ENCODE measurements around the gene CREBL2.
"Not testable (repeated sequence)": the region's sequence is repeated elsewhere in the genome, so short reads cannot be mapped to it uniquely, and the experiment has no call there.

CREBL2 gene

DNA sequence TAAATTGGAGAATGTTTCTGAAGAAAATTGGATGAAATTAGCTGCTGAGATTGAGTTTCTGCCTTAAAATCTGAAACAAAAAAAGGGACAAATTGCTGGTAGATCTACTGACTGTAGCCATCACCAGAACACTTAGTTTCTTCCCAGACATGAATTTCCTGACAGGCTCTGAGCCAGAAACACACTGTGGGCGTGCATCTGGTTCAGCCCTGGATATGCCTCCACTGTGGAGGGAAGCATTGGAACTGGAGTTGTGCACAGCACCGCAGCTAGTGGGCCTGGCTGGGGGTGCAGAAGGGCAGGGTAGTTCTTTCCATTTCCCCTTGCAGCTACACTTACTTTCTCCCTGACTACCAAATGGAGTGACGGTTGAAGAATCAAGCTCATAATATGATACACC, 31.2 kb downstream of the CREBL2 start:
- H3K9me3 Mint-ChIP-seq, result peaks cover 9% of the 10 kb centered on the region
- H3K4me1 Mint-ChIP-seq, result peaks cover 12% of the 10 kb centered on the region
- no peak for ATAC-seq
- no peaks in the 10 kb centered on the region for H3K27me3 Mint-ChIP-seq
- H3K4me3 Mint-ChIP-seq, result no peak overlapping the region
- H3K27ac Mint-ChIP-seq, result peak overlapping the region; percentile 10
- peaks cover 49% of the 10 kb centered on the region for H3K36me3 Mint-ChIP-seq

DNA sequence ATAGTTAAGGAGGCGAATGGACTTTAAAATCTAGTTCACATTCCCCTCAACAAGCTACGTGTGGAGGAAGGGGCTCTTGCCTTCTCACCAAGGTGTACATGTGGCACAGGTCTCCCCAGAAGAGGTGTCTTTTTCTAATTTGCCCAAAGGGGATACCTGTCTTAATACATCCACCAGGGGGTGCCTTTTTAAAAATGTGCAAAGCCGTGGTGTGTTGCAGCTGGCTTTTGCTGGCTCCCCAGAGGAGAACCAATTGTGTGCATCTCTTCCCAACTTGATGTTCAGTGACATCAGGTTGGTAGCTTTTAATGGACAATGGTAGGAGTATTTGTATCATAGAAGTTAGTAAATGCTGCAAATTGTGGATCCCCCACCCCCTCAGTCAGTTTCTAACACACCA, 33.8 kb downstream of the CREBL2 start:
- peak; percentile 87 for ATAC-seq

DNA sequence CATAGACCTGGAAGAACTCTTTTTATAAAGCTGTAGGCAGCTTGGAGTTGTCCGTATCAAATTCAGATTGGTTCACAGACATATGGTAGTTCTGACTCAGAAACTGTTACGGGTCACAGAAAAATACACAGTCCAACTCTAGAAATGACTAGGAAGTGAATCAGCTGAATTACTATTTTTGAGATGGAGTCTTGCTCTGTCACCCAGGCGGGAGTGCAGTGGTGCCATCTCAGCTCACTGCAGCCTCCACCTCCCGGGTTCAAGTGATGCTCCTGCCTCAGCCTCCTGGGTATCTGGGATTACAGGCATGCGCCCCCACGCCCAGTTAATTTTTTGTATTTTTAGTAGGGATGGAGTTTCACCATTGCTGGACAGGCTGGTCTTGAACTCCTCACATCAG, 34.3 kb downstream of the CREBL2 start:
- not testable (repeated sequence) for H3K27me3 Mint-ChIP-seq, H3K4me3 Mint-ChIP-seq
- ATAC-seq, result peak; percentile 87
- H3K27ac Mint-ChIP-seq, result peak overlapping the region; percentile 57
- H3K36me3 Mint-ChIP-seq, result peaks cover 37% of the 10 kb centered on the region
- H3K9me3 Mint-ChIP-seq, result peaks cover 15% of the 10 kb centered on the region
- H3K4me1 Mint-ChIP-seq, result peaks cover 12% of the 10 kb centered on the region

More for the DNA sequence above, 33.8 kb downstream of the CREBL2 start:
- H3K9me3 Mint-ChIP-seq, result peaks cover 15% of the 10 kb centered on the region
- peaks cover 12% of the 10 kb centered on the region for H3K4me1 Mint-ChIP-seq
- peak overlapping the region; percentile 17 for H3K4me3 Mint-ChIP-seq
- peaks cover 42% of the 10 kb centered on the region for H3K36me3 Mint-ChIP-seq
- H3K27me3 Mint-ChIP-seq, result no peaks in the 10 kb centered on the region
- H3K27ac Mint-ChIP-seq, result peak overlapping the region; percentile 57

DNA sequence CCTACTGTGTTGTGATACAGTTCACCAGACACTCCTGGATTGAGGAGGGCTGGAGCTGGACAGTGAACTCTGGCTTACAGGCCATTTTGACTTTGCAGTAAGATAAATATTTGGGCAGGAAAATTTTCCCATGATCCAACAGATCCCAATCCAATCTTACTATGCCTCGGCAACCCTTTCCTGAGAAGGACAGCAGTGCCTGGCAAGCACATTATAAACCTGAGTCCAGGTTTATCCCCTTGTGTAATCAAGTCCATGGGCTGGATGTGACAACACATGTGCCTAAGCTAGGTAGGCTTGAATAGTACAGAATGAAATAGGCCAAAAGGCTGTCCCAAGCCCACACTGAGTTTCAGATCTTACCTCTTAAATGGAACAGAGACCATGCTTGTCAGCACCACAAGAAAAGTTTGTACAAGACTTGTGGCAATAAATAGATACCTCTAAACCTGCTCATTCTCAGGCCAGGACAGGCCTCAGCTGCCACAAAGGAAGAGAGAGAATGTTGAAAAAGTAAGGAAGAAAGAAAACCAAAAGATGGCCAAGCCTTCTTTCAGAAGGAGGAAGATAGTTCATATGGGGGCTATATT, 34.9 kb downstream of the CREBL2 start:
- Mint-ChIP-seq H3K27me3 (no peaks in the 10 kb centered on the region), H3K27ac (no peak overlapping the region), H3K9me3 (peaks cover 15% of the 10 kb centered on the region), H3K36me3 (peaks cover 35% of the 10 kb centered on the region), H3K4me3 (no peak overlapping the region), H3K4me1 (peaks cover 12% of the 10 kb centered on the region)
- ATAC-seq, result no peak

DNA sequence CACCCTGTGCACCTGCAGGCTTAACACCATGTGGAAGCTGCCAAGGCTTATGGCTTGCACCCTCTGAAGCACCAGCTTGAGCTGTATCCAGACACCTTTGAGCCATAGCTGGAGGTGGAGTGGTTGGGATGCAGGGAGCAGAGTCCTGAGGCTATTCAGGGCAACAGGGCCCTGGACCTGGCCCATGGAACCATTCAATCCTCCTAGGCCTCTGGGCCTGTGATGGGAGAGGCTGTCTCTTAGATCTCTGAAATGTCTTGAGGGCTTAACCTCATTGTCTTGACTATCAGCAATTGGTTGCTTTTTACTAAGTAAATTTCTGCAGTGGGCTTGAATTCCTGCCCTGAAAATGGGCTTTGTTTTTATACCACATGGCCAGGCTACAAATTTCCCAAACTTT, 36.6 kb downstream of the CREBL2 start:
- Mint-ChIP-seq H3K4me3 (no peak overlapping the region), H3K27me3 (no peaks in the 10 kb centered on the region), H3K27ac (no peak overlapping the region), H3K9me3 (peaks cover 15% of the 10 kb centered on the region), H3K4me1 (peaks cover 12% of the 10 kb centered on the region), H3K36me3 (peaks cover 32% of the 10 kb centered on the region)
- ATAC-seq, result no peak

DNA sequence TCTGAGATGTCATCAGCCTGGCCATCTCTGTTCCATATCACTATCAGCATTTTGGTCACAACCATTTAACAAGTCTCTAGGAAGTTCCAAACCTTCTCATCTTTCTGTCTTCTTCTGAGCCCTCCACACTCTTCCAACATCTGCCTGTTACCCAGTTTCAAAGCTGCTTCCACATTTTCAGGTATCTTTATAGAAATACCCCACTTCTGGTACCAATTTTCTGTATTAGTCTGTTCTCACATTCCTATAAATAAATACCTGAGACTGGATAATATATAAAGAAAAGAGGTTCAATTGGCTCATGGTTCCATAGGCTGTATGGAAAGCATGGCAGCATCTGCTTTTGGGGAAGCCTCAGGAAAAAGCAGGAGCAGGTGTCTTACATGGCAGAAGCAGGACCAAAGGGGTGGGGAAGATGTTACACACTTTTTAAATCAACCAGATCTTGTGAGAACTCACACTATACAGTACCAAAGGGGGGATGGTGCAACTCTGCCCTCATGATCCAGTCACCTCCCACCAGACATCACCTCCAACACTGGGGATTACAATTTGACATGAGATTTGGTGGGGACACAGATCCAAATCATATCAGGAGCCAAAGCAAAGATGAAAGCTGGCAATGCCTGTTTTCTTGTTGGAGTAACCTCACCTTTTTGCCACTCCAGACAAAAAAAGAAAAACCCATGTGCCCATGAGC, 37.4 kb downstream of the CREBL2 start:
- Mint-ChIP-seq H3K9me3 (peaks cover 15% of the 10 kb centered on the region), H3K36me3 (peaks cover 32% of the 10 kb centered on the region), H3K27ac (no peak overlapping the region), H3K4me3 (no peak overlapping the region), H3K27me3 (no peaks in the 10 kb centered on the region), H3K4me1 (peaks cover 12% of the 10 kb centered on the region)
- no peak for ATAC-seq

DNA sequence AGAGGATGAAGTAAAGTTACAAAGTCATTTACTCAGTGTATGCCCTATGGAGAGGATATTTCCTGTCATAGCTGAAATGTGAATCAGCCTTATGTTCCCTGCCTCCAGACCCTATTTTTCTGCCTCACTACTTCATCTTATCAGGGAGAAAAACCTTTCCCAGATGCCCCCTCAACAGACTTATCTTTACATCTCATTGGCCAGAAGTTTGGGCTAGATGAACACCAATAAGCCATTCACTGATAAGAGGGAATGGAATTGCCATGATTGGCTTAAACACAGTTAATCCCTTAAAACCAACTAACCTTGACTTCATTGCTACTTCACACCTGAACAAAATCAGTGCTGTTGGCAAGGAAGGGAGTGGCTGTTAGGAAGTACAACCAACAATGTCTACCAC, 40.1 kb downstream of the CREBL2 start:
- no peak for ATAC-seq
- Mint-ChIP-seq H3K4me3 (no peak overlapping the region), H3K27me3 (no peaks in the 10 kb centered on the region), H3K36me3 (peaks cover 30% of the 10 kb centered on the region), H3K9me3 (peaks cover 15% of the 10 kb centered on the region), H3K4me1 (peaks cover 8% of the 10 kb centered on the region), H3K27ac (no peak overlapping the region)

DNA sequence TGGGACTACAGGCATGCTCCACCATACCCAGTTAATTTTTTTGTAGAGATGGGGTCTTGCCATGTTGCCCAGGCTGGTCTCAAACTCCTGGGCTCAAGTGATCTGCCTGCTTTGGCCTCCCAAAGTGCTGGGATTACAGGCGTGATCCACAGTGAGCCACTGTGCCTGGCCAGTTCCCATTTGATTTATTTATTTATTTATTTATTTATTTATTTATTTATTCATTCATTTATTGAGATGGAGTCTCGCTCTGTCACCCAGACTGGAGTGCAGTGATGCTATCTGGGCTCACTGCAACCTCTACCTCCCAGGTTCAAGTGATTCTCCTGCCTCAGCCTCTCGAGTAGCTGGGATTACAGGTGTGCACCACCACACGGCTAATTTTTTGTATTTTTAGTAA, 41.0 kb downstream of the CREBL2 start:
- H3K27ac Mint-ChIP-seq, ATAC-seq, H3K4me1 Mint-ChIP-seq, H3K4me3 Mint-ChIP-seq, H3K27me3 Mint-ChIP-seq: not testable (repeated sequence)
- Mint-ChIP-seq H3K9me3 (peaks cover 11% of the 10 kb centered on the region), H3K36me3 (peaks cover 20% of the 10 kb centered on the region)

DNA sequence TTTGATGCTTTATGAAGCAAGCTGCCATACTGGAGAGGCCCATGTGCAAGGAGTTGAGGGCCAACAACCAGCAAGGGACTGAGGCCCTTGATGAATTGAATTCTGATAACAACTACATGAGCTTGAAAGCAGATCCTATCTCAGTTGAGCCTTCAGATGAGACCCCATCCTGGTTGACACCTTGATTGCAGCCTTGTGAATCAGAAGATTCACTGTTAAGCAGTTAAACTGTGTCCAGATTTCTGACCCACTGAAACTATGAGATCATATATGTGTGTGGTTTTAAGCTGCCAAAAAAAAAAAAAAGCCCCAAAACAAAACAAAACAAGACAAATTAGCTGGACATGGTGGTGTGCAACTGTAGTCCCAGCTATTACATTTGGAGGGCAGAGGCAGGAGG, 42.2 kb downstream of the CREBL2 start:
- Mint-ChIP-seq H3K27ac (no peak overlapping the region), H3K4me3 (no peak overlapping the region), H3K9me3 (peaks cover 7% of the 10 kb centered on the region), H3K4me1 (peaks cover 7% of the 10 kb centered on the region), H3K36me3 (peaks cover 8% of the 10 kb centered on the region), H3K27me3 (no peaks in the 10 kb centered on the region)
- ATAC-seq, result no peak

DNA sequence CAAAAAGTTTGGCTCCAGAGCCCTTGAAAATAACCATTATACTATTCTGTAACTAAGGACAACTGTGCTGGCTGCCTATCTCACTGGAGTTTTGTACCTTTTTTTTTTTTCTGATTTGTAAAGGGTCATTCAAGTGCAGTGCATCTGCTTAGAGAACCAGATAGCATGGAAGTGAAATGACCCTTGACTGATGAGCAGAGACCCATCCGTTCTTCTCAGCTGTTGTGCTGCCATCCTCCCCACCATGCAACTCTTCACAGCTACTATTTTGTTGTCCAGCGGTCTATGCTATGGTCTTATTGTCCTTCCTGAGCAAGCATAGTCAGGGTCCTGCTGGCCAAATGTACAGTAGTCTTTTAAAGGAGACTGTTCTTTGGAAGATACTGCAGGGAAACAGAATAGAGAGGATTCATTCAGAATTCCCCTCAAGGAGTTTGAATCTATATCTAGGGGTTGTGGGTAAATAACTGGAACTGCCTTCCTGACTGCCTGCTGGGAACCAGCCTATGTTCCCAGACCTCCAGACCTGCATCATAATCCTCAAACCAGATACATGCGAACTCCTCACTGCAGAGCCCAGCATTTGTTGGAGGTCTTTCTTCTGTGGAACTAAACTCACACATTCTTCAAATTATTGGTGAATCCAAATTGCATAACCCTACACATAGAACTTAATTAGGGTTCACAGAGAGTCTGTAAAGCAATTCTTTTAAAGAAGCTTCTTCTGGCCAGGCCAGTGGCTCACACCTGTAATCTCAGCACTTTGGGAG, 43.2 kb downstream of the CREBL2 start:
- Mint-ChIP-seq H3K9me3 (no peaks in the 10 kb centered on the region), H3K4me3 (no peak overlapping the region), H3K27ac (no peak overlapping the region), H3K4me1 (peaks cover 7% of the 10 kb centered on the region), H3K27me3 (no peaks in the 10 kb centered on the region), H3K36me3 (no peaks in the 10 kb centered on the region)
- ATAC-seq, result no peak

DNA sequence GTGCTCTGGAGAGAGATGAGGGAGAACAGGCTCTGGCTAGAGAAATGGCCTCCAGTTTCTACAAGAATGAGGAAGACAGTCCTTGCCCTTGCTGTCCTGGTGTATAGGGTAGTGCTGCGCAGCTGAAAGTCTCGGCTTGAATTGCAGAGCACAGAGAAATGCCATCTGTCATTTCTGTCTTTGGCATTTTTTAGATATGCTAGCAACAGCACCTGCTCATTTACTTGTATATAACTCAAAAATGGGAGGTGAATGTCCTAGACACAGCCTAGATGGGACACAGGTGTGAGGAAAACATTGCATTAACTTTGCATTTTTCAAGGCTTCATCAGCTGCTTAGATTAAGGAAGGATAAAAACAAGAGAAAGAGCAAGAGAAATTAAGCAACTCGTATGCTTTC, 48.5 kb downstream of the CREBL2 start:
- ATAC-seq, result no peak
- Mint-ChIP-seq H3K27me3 (no peaks in the 10 kb centered on the region), H3K36me3 (no peaks in the 10 kb centered on the region), H3K9me3 (no peaks in the 10 kb centered on the region), H3K4me3 (no peak overlapping the region), H3K27ac (no peak overlapping the region), H3K4me1 (peaks cover 13% of the 10 kb centered on the region)

DNA sequence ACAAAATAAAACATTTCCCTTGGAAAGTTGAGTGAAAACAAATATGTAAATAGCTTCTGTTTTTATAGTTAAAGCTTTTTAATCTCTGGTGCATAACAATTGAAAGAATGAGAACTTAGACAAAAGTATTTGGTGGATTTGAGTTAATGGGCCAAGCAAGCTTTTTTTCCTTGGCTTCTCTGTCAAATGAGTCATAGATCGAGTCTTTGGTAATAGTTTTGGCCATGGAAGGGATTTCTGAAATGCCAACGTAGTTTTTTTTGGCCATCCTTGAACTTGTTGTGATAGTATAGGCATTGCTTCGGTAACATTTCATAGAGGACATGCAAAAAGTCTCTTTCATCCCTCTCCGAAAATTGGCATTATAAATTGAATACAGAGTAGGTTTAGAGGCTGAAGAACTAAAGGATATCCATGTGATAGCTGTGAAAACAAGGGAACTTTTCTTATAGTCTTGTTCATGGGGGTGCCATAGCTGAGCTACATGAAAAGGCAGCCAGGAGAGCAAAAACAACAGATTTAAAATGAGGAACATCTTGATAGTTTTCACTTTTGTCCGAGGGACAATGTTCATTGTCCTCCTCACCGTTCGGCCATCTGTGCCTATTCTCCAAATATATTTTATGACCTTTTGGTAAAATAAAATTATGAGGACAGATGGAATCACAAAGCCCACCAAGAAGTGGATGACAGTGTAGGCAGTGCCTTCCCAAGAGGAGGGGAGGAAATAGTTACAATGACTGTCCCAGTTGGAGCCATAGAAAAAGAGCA, 49.6 kb downstream of the CREBL2 start:
- Mint-ChIP-seq H3K27ac (no peak overlapping the region), H3K27me3 (no peaks in the 10 kb centered on the region), H3K9me3 (no peaks in the 10 kb centered on the region), H3K36me3 (no peaks in the 10 kb centered on the region), H3K4me3 (no peak overlapping the region), H3K4me1 (peaks cover 6% of the 10 kb centered on the region)
- ATAC-seq, result no peak

DNA sequence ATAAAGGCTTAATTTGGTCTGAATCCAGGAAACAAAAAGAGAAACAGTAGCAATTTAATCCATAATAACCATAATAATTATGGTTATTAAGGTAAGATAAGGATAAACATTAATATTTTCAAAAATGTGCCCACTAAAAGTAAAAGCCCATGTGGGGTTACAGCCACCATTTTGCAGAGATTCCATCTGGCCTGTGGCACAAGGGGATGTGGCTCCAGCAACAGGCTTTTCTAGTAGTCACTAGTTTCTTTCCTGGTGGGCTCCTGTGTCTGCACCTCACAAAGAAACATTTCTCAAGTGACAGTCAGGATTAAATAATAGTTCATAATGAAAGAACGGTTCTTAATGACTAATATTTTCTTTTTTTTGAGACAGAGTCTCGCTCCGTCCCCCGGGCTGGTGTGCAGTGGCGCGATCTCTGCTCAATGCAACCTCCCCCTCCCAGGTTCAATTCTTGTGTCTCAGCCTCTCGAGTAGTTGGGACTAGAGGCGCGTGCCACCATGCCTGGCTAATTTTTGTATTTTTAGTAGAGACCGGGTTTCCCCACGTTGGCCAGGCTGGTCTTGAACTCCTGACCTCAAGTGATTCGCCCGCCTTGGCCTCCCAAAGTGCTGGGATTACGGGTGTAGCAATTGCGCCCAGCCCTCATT, 52.1 kb downstream of the CREBL2 start:
- peak; percentile 69 for ATAC-seq
- H3K9me3 Mint-ChIP-seq, result no peaks in the 10 kb centered on the region
- peaks cover 6% of the 10 kb centered on the region for H3K4me1 Mint-ChIP-seq
- H3K27ac Mint-ChIP-seq, result no peak overlapping the region
- no peak overlapping the region for H3K4me3 Mint-ChIP-seq
- H3K27me3 Mint-ChIP-seq, result no peaks in the 10 kb centered on the region
- no peaks in the 10 kb centered on the region for H3K36me3 Mint-ChIP-seq

DNA sequence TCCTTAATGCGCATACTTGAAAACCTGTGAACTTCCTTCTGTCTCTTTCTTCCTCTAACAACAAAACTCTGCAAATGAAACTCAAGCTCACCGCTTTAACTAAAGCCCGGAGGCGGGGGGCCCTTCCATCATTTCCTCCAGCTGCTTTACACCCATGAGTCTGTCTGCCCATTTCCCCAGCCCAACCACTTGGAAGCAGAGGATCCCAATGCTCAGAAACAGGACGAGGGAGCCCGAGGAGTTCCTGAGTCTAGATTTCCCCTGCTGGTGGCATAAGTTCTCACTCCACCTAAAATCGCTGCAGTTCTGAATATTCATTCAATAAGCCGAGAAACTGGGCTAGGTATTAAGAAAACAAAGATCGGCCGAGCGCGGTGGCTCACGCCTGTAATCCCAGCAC, 53.5 kb downstream of the CREBL2 start:
- Mint-ChIP-seq H3K27ac (no peak overlapping the region), H3K4me1 (peaks cover 6% of the 10 kb centered on the region), H3K9me3 (no peaks in the 10 kb centered on the region), H3K4me3 (no peak overlapping the region), H3K27me3 (no peaks in the 10 kb centered on the region), H3K36me3 (no peaks in the 10 kb centered on the region)
- no peak for ATAC-seq

DNA sequence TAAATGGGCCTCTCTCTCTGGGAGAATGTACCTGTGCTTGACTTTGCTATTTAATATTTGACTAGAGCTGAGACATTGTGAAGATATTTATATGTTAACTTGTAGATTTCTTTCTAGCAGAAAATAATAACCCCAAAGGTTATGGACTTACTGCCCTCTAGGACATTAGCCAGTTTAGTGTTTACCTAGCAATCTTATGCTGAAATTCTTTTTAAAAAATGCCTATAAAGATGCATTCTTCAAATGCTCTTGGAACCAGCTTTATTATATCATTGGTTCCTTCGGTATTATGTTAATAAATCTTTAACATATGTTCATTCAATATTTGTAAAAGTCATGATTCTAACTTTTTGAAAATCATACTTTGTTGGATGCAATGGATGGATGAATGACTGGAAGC, 56.3 kb downstream of the CREBL2 start:
- Mint-ChIP-seq H3K36me3 (no peaks in the 10 kb centered on the region), H3K27ac (no peak overlapping the region), H3K4me1 (peaks cover 6% of the 10 kb centered on the region), H3K9me3 (no peaks in the 10 kb centered on the region), H3K27me3 (no peaks in the 10 kb centered on the region), H3K4me3 (no peak overlapping the region)
- ATAC-seq, result no peak

Data from stimulated activated memory B cell treated with anti-CD40 and anti-IgM and Interleukin-4, amounts not matched to agents 10 μg/mL and 1 μg/mL and 100 μg/mL, for 72 hours (primary cell).